Activated T-helper 1 cell treated with anti-CD3 and anti-CD28 coated beads, Interleukin-12 subunit alpha, Interleukin-12 subunit beta, Interleukin-2, Interleukin-4 antibody, amounts not matched to agents 30 ng/mL and 10 ng/mL and 1 ng/mL, durations not matched to agents 14 hours and 24 hours and 36 hours (primary cell): ENCODE data around the gene PSTPIP2. TPM values are rescaled to one million over a fixed set of nuclear protein-coding genes. Genes with fewer than 3 reads are reported as not detected.
"Not testable (repeated sequence)": the region's sequence is repeated elsewhere in the genome, so short reads cannot be mapped to it uniquely, and the experiment has no call there.

Experiments used
- DNase-seq: peaks from one replicate; pipeline ENCODE4 v3.0.0; 2021; ENCODE audit warnings: low spot score
- H3K27ac Mint-ChIP-seq: one replicate; pipeline ENCODE4 v1.8.0; 2021; ENCODE audit warnings: mild to moderate bottlenecking, mixed read lengths
- H3K27me3 Mint-ChIP-seq: one replicate; pipeline ENCODE4 v1.8.0; 2022; ENCODE audit warnings: mild to moderate bottlenecking, moderate library complexity, mixed read lengths; ENCODE audit not compliant: insufficient read depth
- H3K36me3 Mint-ChIP-seq: one replicate; pipeline ENCODE4 v1.8.0; 2021; ENCODE audit warnings: low read depth, mixed read lengths
- H3K4me1 Mint-ChIP-seq: one replicate; pipeline ENCODE4 v1.8.0; 2021; ENCODE audit warnings: low read depth, mixed read lengths
- H3K4me3 Mint-ChIP-seq: one replicate; pipeline ENCODE4 v1.8.0; 2021; ENCODE audit warnings: mild to moderate bottlenecking, moderate library complexity, mixed read lengths
- H3K9me3 Mint-ChIP-seq: one replicate; pipeline ENCODE4 v1.8.0; 2021; ENCODE audit warnings: mixed read lengths
- intact Hi-C: fragments of 100-400 bp; cut with micrococcal nuclease; formaldehyde crosslinking; loops from one replicate; pipeline ENCODE4 v1.15.1; 2024
- total RNA-seq: library from RNA; stranded (reverse); gene quantifications from 2 replicates; pipeline ENCODE4 v1.2.3, GENCODE V29; 2022

Gene PSTPIP2
- total RNA-seq, 1 donor from 2014 or later, result 19.2 TPM

GRCh38 chr18:45984546-45985235 lies 87.4 kb downstream of the PSTPIP2 start:
- peaks cover 14% of the 10 kb centered on the region for H3K36me3 Mint-ChIP-seq
- DNase-seq, result no peak
- no peaks in the 10 kb centered on the region for H3K4me1 Mint-ChIP-seq
- H3K9me3 Mint-ChIP-seq, result no peaks in the 10 kb centered on the region
- H3K4me3 Mint-ChIP-seq, result no peak overlapping the region
- H3K27me3 Mint-ChIP-seq, result peaks cover 4% of the 10 kb centered on the region
- H3K27ac Mint-ChIP-seq, result no peak overlapping the region
- intact Hi-C loops, result no loop called here

GRCh38 chr18:45981821-45982220 lies 90.2 kb downstream of the PSTPIP2 start:
- Mint-ChIP-seq H3K9me3 (no peaks in the 10 kb centered on the region), H3K36me3 (peaks cover 3% of the 10 kb centered on the region), H3K4me3 (no peak overlapping the region), H3K27ac (no peak overlapping the region), H3K27me3 (peaks cover 2% of the 10 kb centered on the region), H3K4me1 (no peaks in the 10 kb centered on the region)
- intact Hi-C loops, result no loop called here
- DNase-seq, result no peak

- H3K36me3 Mint-ChIP-seq, result peaks cover 3% of the 10 kb centered on the region
- H3K27ac Mint-ChIP-seq, result no peak overlapping the region
- no peaks in the 10 kb centered on the region for H3K9me3 Mint-ChIP-seq
- no peak for DNase-seq
- H3K27me3 Mint-ChIP-seq, result peaks cover 4% of the 10 kb centered on the region
- no peak overlapping the region for H3K4me3 Mint-ChIP-seq
- intact Hi-C loops, result no loop called here
- no peaks in the 10 kb centered on the region for H3K4me1 Mint-ChIP-seq
These were observed 91.8 kb downstream of the PSTPIP2 start for GRCh38 chr18:45980229-45980628.

GRCh38 chr18:45978084-45978483 lies 94.0 kb downstream of the PSTPIP2 start:
- Mint-ChIP-seq H3K36me3 (peaks cover 3% of the 10 kb centered on the region), H3K4me1 (peaks cover 7% of the 10 kb centered on the region), H3K9me3 (no peaks in the 10 kb centered on the region), H3K4me3 (no peak overlapping the region), H3K27ac (no peak overlapping the region), H3K27me3 (peaks cover 4% of the 10 kb centered on the region)
- no peak for DNase-seq
- intact Hi-C loops, result no loop called here

GRCh38 chr18:45976974-45977373 lies 95.1 kb downstream of the PSTPIP2 start:
- H3K4me1 Mint-ChIP-seq, result peaks cover 7% of the 10 kb centered on the region
- no peaks in the 10 kb centered on the region for H3K36me3 Mint-ChIP-seq
- H3K4me3 Mint-ChIP-seq, result no peak overlapping the region
- DNase-seq, result no peak
- no peak overlapping the region for H3K27ac Mint-ChIP-seq
- H3K9me3 Mint-ChIP-seq, result no peaks in the 10 kb centered on the region
- intact Hi-C loops, result no loop called here
- peaks cover 4% of the 10 kb centered on the region for H3K27me3 Mint-ChIP-seq

DNA sequence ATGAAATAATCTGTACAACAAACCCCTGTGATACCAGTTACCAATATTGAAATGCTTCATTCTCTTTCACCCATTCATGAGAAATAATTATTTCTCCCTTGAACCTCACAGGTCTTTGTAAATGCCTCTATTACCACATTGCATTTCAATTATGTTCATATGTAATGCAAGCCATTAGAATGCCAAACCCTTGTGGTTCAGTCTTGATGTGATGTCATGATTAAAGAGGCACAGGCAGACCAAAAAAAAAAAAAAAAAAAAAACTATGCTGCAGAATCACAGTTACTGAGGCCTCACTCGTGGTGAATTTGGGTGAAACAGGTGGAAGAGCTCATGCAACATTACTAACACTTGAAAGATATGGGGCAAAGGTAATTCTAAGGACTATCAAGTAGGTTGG lies 95.5 kb downstream of the PSTPIP2 start:
- Mint-ChIP-seq H3K36me3 (no peaks in the 10 kb centered on the region), H3K9me3 (no peaks in the 10 kb centered on the region), H3K4me3 (no peak overlapping the region), H3K27ac (no peak overlapping the region), H3K27me3 (peaks cover 4% of the 10 kb centered on the region), H3K4me1 (peaks cover 7% of the 10 kb centered on the region)
- intact Hi-C loops, result no loop called here
- DNase-seq, result no peak

DNA sequence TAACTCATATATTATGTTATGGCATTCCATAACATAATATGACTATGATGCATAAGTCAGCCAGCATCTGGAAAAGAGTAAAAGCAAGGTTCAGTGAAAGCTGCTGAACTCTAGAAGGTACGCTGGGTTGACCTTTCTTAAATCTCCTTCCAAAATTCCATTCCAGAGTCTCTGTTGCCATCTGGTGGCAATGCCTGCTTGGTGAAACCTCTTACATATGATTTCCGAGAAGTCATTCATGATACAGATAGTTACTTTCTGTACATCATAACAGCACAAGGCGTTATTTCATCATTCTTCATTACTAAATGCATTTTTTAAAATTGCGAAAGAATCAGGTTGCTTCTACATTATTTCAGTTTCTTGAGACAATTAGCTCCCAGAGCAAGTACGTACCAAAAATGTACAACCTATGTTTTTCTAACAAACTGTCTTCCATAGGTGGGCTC lies 97.9 kb downstream of the PSTPIP2 start:
- Mint-ChIP-seq H3K4me3 (no peak overlapping the region), H3K27ac (no peak overlapping the region), H3K4me1 (peaks cover 7% of the 10 kb centered on the region), H3K9me3 (no peaks in the 10 kb centered on the region), H3K36me3 (no peaks in the 10 kb centered on the region), H3K27me3 (peaks cover 4% of the 10 kb centered on the region)
- intact Hi-C loops, result loop anchor here (1.0 kb wide), 7 partner anchors 54 to 353 kb away; no protein-coding TSS in a partner anchor
- DNase-seq, result peak; percentile 51

DNA sequence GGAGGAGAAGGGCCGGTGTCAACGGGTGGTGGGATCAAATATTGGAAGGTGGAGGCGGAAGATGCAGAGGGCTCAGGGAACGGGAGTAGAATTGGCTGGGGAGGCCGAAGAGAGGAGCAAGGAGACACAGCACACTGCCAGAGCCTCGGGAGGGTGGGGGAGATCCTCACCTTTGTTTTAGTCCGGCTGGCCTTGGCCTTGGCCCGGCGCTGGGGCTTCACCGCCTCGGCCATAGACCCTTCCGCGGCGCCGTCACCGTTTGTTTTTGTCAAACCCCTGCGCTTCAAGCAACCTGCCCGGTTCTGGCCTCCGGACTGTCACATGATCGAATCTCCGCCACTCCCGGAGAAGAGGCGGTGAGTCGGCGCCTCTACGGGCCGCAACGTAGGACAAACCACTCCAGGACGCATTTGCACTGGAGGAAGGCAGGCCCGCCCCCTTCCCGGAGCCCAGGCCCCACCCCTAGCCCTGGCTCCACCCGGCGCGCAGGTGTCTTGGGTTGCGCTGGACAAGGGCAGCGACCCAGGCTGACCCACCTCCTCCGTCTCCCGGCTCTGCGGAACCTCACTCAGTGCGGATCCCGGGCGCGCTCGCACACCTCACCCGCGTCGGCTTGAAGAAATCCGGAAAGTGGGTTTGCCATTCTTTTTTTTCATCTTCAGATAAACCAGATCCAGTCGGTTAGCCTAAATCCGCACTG lies 104.9 kb downstream of the PSTPIP2 start, which contains the start of gene EPG5:
Gene EPG5, minus strand, starts transcription at position 323 of the 700 bp plus-strand sequence. Its CDS starts 90 bp downstream, at position 233.
- peaks cover 7% of the 10 kb centered on the region for H3K36me3 Mint-ChIP-seq
- H3K9me3 Mint-ChIP-seq, result no peaks in the 10 kb centered on the region
- DNase-seq, result peak; percentile 93
- peaks cover 2% of the 10 kb centered on the region for H3K27me3 Mint-ChIP-seq
- peaks cover 38% of the 10 kb centered on the region for H3K4me1 Mint-ChIP-seq
- peak within 1 kb of the TSS; percentile 97 for H3K4me3 Mint-ChIP-seq
- peak within 1 kb of the TSS; percentile 91 for H3K27ac Mint-ChIP-seq
- intact Hi-C loops, result loop anchor here (1.0 to 5.0 kb wide), 8 partner anchors 46 to 302 kb away; partner anchors contain the start of gene ATP5F1A

- intact Hi-C loops, result loop anchor here (5.0 kb wide), 1 partner anchor 207 kb away; a partner anchor contains a TSS
- peak overlapping the region; percentile 64 for H3K4me3 Mint-ChIP-seq
- H3K9me3 Mint-ChIP-seq, DNase-seq, H3K27ac Mint-ChIP-seq, H3K27me3 Mint-ChIP-seq: not testable (repeated sequence)
- peaks cover 51% of the 10 kb centered on the region for H3K4me1 Mint-ChIP-seq
- H3K36me3 Mint-ChIP-seq, result peaks cover 15% of the 10 kb centered on the region
These were observed 107.1 kb downstream of the PSTPIP2 start for GRCh38 chr18:45964913-45965312.

DNA sequence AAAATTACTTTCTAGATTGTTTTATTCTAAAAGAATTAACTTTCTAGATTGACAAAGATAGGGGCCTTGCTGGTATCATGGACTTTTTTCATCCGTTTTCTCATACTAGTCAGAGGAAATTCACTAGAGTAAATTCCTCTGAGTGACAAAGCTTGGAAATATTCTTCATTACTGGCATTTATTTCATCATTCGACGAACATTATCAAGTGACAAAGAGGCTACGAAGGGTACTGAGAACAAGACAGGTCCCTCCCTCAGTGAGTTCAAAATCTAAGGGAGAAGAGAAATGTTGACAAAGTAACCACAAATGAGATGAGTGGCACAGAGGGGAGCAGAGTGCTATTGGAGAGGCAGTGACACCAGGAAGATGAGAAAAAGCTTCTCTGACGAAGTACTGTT lies 109.2 kb downstream of the PSTPIP2 start:
- no peak for DNase-seq
- Mint-ChIP-seq H3K4me1 (peaks cover 60% of the 10 kb centered on the region), H3K27me3 (no peaks in the 10 kb centered on the region), H3K4me3 (no peak overlapping the region), H3K9me3 (no peaks in the 10 kb centered on the region), H3K27ac (no peak overlapping the region), H3K36me3 (peaks cover 15% of the 10 kb centered on the region)
- intact Hi-C loops, result no loop called here

DNA sequence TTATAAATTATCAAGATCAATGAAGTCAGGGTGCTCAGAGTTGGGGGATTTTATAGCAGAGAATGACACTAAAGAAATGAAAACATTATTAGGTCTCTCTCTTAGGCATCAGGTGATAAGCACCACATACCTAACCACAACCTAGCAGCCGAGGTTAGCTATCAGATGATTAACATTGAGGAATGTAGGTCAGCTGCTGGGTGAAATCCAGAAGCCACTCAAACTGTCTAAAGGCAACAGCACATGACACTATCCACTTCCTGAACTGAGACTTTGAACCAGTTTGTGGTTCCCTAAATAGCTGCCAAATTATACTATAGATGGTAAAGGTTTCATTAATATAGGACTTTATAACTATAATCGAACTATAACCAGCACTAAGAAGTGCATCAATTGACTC lies 109.6 kb downstream of the PSTPIP2 start:
- Mint-ChIP-seq H3K9me3 (no peaks in the 10 kb centered on the region), H3K4me1 (peaks cover 56% of the 10 kb centered on the region), H3K27me3 (no peaks in the 10 kb centered on the region), H3K27ac (no peak overlapping the region), H3K4me3 (no peak overlapping the region), H3K36me3 (peaks cover 15% of the 10 kb centered on the region)
- intact Hi-C loops, result no loop called here
- DNase-seq, result no peak

DNA sequence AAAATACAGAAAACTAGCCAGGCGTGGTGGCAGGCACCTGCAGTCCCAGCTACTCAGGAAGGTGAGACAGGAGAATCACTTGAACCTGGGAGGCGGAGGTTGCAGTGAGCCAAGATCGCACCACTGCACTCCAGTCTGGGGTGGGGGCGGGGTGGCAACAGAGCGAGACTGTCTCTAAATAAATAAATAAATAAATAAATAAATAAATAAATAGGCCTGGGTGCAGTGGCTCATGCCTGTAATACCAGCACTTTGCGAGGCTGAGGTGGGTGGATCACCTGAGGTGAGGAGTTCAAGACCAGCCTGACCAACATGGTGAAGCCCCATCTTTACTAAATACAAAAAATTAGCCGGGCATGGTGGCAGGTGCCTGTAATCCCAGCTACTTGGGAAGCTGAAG lies 112.6 kb downstream of the PSTPIP2 start:
- intact Hi-C loops, H3K27ac Mint-ChIP-seq, H3K4me3 Mint-ChIP-seq, H3K27me3 Mint-ChIP-seq, DNase-seq, H3K9me3 Mint-ChIP-seq: not testable (repeated sequence)
- Mint-ChIP-seq H3K4me1 (peaks cover 42% of the 10 kb centered on the region), H3K36me3 (peaks cover 16% of the 10 kb centered on the region)

GRCh38 chr18:45958730-45959129 lies 113.3 kb downstream of the PSTPIP2 start:
- Mint-ChIP-seq H3K4me3 (no peak overlapping the region), H3K27me3 (no peaks in the 10 kb centered on the region), H3K36me3 (peaks cover 23% of the 10 kb centered on the region), H3K27ac (no peak overlapping the region), H3K9me3 (no peaks in the 10 kb centered on the region), H3K4me1 (peaks cover 40% of the 10 kb centered on the region)
- DNase-seq, result no peak
- intact Hi-C loops, result no loop called here
